Measurements from ENCODE around the gene NDST1.

NDST1 gene

GRCh38 chr5:150511578-150512367, 3.8 kb downstream of the NDST1 start:
- Histone ChIP-seq H3K27ac (replicated peaks) (no peak overlapping the region), H3K4me3 (replicated peaks; ENCODE audit: insufficient read depth, low read length) (no peak overlapping the region)
- no peak for DNase-seq (ENCODE audit: low read depth in 1 of 2, low spot score in 1 of 2)

GRCh38 chr5:150512368-150512747, 4.4 kb downstream of the NDST1 start:
- Histone ChIP-seq H3K4me3 (replicated peaks; ENCODE audit: insufficient read depth, low read length) (no peak overlapping the region), H3K27ac (replicated peaks) (no peak overlapping the region), H3K27me3 (ENCODE audit: insufficient read depth, poor library complexity, severe bottlenecking) (no peaks in the 10 kb centered on the region)
- TF ChIP-seq GABPA (IDR thresholded peaks at IDR 0.05; ENCODE audit: low read depth) (no peak), CTCF (IDR thresholded peaks at IDR 0.05; ENCODE audit: insufficient read depth, low read length) (no peak), SPI1 (IDR thresholded peaks at IDR 0.05; ENCODE audit: borderline replicate concordance, low read depth) (no peak), POLR2AphosphoS5 (IDR thresholded peaks at IDR 0.05; ENCODE audit: low read depth) (no peak), REST (IDR thresholded peaks at IDR 0.05; ENCODE audit: insufficient replicate concordance, low read depth) (no peak)
- no peak for DNase-seq (ENCODE audit: low read depth in 1 of 2, low spot score in 1 of 2)

More at GRCh38 chr5:150511578-150512367, 3.8 kb downstream of the NDST1 start:
- H3K27me3 ChIP-seq (ENCODE audit: insufficient read depth, poor library complexity, severe bottlenecking) = no peaks in the 10 kb centered on the region
- TF ChIP-seq GABPA (IDR thresholded peaks at IDR 0.05; ENCODE audit: low read depth) = no peak
- TF ChIP-seq CTCF (IDR thresholded peaks at IDR 0.05; ENCODE audit: insufficient read depth, low read length) = no peak
- TF ChIP-seq POLR2AphosphoS5 (IDR thresholded peaks at IDR 0.05; ENCODE audit: low read depth) = no peak
- TF ChIP-seq REST (IDR thresholded peaks at IDR 0.05; ENCODE audit: insufficient replicate concordance, low read depth) = no peak
- no peak for TF ChIP-seq SPI1 (IDR thresholded peaks at IDR 0.05; ENCODE audit: borderline replicate concordance, low read depth)

GRCh38 chr5:150513375-150514309, 5.7 kb downstream of the NDST1 start:
- peak in 1 of 2 experiments; percentile 14 for DNase-seq (ENCODE audit: low read depth in 1 of 2, low spot score in 1 of 2)
- H3K27ac ChIP-seq (replicated peaks) = no peak overlapping the region
- H3K4me3 ChIP-seq (replicated peaks; ENCODE audit: insufficient read depth, low read length) = no peak overlapping the region
- TF ChIP-seq CTCF (IDR thresholded peaks at IDR 0.05; ENCODE audit: insufficient read depth, low read length) (no peak), SPI1 (IDR thresholded peaks at IDR 0.05; ENCODE audit: borderline replicate concordance, low read depth) (no peak), GABPA (IDR thresholded peaks at IDR 0.05; ENCODE audit: low read depth) (no peak), REST (IDR thresholded peaks at IDR 0.05; ENCODE audit: insufficient replicate concordance, low read depth) (no peak), POLR2AphosphoS5 (IDR thresholded peaks at IDR 0.05; ENCODE audit: low read depth) (no peak)
- no peaks in the 10 kb centered on the region for H3K27me3 ChIP-seq (ENCODE audit: insufficient read depth, poor library complexity, severe bottlenecking)

Data from HL-60 (cell line).